H9 (cell line): ENCODE measurements around the gene SLC2A4RG. TPM values are rescaled to one million over a fixed set of nuclear protein-coding genes. Genes with fewer than 3 reads are reported as not detected.

Experiments
- DNase-seq: peaks from one replicate; pipeline ENCODE4 v3.0.0-alpha.2; 2017
- H2AFZ ChIP-seq: one replicate; pipeline ENCODE4 v1.6.1; 2013; ENCODE audit warnings: mild to moderate bottlenecking, low read length, control low read depth, moderate library complexity
- H2AK5ac ChIP-seq: 2 replicates; pipeline ENCODE4 v1.6.1; 2013; ENCODE audit warnings: low read length, control low read depth, mixed read lengths; ENCODE audit not compliant: insufficient read length
- H2BK120ac ChIP-seq: one replicate; pipeline ENCODE4 v1.6.1; 2013; ENCODE audit warnings: low read depth, mild to moderate bottlenecking, low read length, control low read depth, inconsistent platforms; ENCODE audit not compliant: poor library complexity, severe bottlenecking
- H2BK12ac ChIP-seq: 2 replicates; pipeline ENCODE4 v1.6.1; 2013; ENCODE audit warnings: low read length, control low read depth, mixed read lengths, low read depth; ENCODE audit not compliant: insufficient read length
- H2BK15ac ChIP-seq: 2 replicates; pipeline ENCODE4 v1.6.1; 2013; ENCODE audit warnings: low read depth, low read length, control low read depth
- H2BK20ac ChIP-seq: one replicate; pipeline ENCODE4 v1.6.1; 2013; ENCODE audit warnings: low read depth, mild to moderate bottlenecking, low read length, control low read depth, inconsistent platforms; ENCODE audit not compliant: poor library complexity, severe bottlenecking
- H2BK5ac ChIP-seq: 2 replicates; pipeline ENCODE4 v1.6.1; 2013; ENCODE audit warnings: low read length, control low read depth, mixed read lengths; ENCODE audit not compliant: insufficient read length
- H3K14ac ChIP-seq: 2 replicates; pipeline ENCODE4 v1.6.1; 2013; ENCODE audit warnings: low read length, control low read depth; ENCODE audit not compliant: insufficient read depth
- H3K18ac ChIP-seq: 2 replicates; pipeline ENCODE4 v1.6.1; 2013; ENCODE audit warnings: low read depth, mild to moderate bottlenecking, mixed read lengths, low read length, control low read depth; ENCODE audit not compliant: insufficient read length
- H3K23ac ChIP-seq: 2 replicates; pipeline ENCODE4 v1.6.1; 2013; ENCODE audit warnings: low read length, control low read depth, mixed read lengths, low read depth; ENCODE audit not compliant: insufficient read length
- H3K23me2 ChIP-seq: 2 replicates; pipeline ENCODE4 v1.6.1; 2013; ENCODE audit warnings: low read depth, mild to moderate bottlenecking, mixed read lengths, low read length, control low read depth; ENCODE audit not compliant: insufficient read length, poor library complexity, severe bottlenecking
- H3K27ac ChIP-seq: 2 replicates; pipeline ENCODE4 v1.5.1; 2013; ENCODE audit warnings: low read length, control low read depth, mixed read lengths, low read depth; ENCODE audit not compliant: insufficient read length
- H3K27me3 ChIP-seq: 2 replicates; pipeline ENCODE4 v1.6.1; 2013; ENCODE audit warnings: low read length, control low read depth, inconsistent platforms; ENCODE audit not compliant: insufficient read depth
- H3K4ac ChIP-seq: 2 replicates; pipeline ENCODE4 v1.6.1; 2013; ENCODE audit warnings: low read depth, mild to moderate bottlenecking, control low read depth, inconsistent platforms, low read length, moderate library complexity
- H3K4me1 ChIP-seq: 2 replicates; pipeline ENCODE4 v1.6.1; 2013; ENCODE audit warnings: low read length, control low read depth, inconsistent platforms; ENCODE audit not compliant: insufficient read depth
- H3K4me2 ChIP-seq: 2 replicates; pipeline ENCODE4 v1.6.1; 2013; ENCODE audit warnings: low read length, control low read depth, mixed read lengths; ENCODE audit not compliant: insufficient read length, insufficient read depth
- H3K56ac ChIP-seq: 2 replicates; pipeline ENCODE4 v1.6.1; 2013; ENCODE audit warnings: low read depth, mild to moderate bottlenecking, mixed read lengths, low read length, control low read depth; ENCODE audit not compliant: insufficient read length
- H3K79me1 ChIP-seq: 2 replicates; pipeline ENCODE4 v1.6.1; 2013; ENCODE audit warnings: low read depth, mild to moderate bottlenecking, moderate library complexity, low read length, control low read depth, inconsistent platforms; ENCODE audit not compliant: insufficient read depth, poor library complexity, severe bottlenecking
- H3K79me2 ChIP-seq: 2 replicates; pipeline ENCODE4 v1.6.1; 2013; ENCODE audit warnings: low read length, control low read depth, inconsistent platforms; ENCODE audit not compliant: insufficient read depth
- H3K9ac ChIP-seq: 2 replicates; pipeline ENCODE4 v1.6.1; 2013; ENCODE audit warnings: low read length, control low read depth, mixed read lengths; ENCODE audit not compliant: insufficient read length; ENCODE audit errors: extremely low read depth
- H3K9me3 ChIP-seq: one replicate; pipeline ENCODE4 v1.6.1; 2013; ENCODE audit warnings: low read depth, low read length, inconsistent platforms; ENCODE audit not compliant: control insufficient read depth
- H3T11ph ChIP-seq: one replicate; pipeline ENCODE4 v1.6.1; 2013; ENCODE audit warnings: mild to moderate bottlenecking, low read length, control low read depth, inconsistent platforms
- H4K20me1 ChIP-seq: one replicate; pipeline ENCODE4 v1.6.1; 2013; ENCODE audit not compliant: control insufficient read depth, insufficient read length, insufficient read depth
- H4K5ac ChIP-seq: 2 replicates; pipeline ENCODE4 v1.6.1; 2013; ENCODE audit warnings: low read depth, mild to moderate bottlenecking, mixed read lengths, low read length, control low read depth; ENCODE audit not compliant: insufficient read length
- H4K8ac ChIP-seq: replicated peaks from 2 replicates; pipeline ENCODE4 v1.6.1; 2013; ENCODE audit warnings: low read length, control low read depth, mixed read lengths, low read depth; ENCODE audit not compliant: insufficient read length
- H4K91ac ChIP-seq: 2 replicates; pipeline ENCODE4 v1.6.1; 2013; ENCODE audit warnings: low read depth, mild to moderate bottlenecking, moderate library complexity, mixed read lengths, low read length, control low read depth; ENCODE audit not compliant: insufficient read length
- H3K27ac Mint-ChIP-seq, 3 experiments: 2 replicates in 2 of 3; 3 replicates in 1 of 3; pipeline ENCODE4 v1.8.0; 2020 to 2021; ENCODE audit warnings: mixed read lengths in 3 of 3, mild to moderate bottlenecking in 1 of 3, moderate library complexity in 1 of 3
- H3K27me3 Mint-ChIP-seq: 2 replicates; pipeline ENCODE4 v1.8.0; 2021; ENCODE audit warnings: low read depth, mild to moderate bottlenecking, moderate library complexity, mixed read lengths
- H3K36me3 Mint-ChIP-seq, 3 experiments: 2 replicates in 2 of 3; 3 replicates in 1 of 3; pipeline ENCODE4 v1.8.0; 2020 to 2021; ENCODE audit warnings: low read depth in 3 of 3, mixed read lengths in 3 of 3; ENCODE audit not compliant: insufficient read depth in 1 of 3
- H3K4me1 Mint-ChIP-seq, 2 experiments: 2 replicates each; pipeline ENCODE4 v1.8.0; 2020; ENCODE audit warnings: mixed read lengths in 2 of 2
- H3K4me3 Mint-ChIP-seq, 2 experiments: 2 replicates in 1 of 2; 3 replicates in 1 of 2; pipeline ENCODE4 v1.8.0; 2020 to 2021; ENCODE audit warnings: mild to moderate bottlenecking in 2 of 2, mixed read lengths in 2 of 2, moderate library complexity in 1 of 2
- H3K9me3 Mint-ChIP-seq, 2 experiments: 2 replicates in 1 of 2; 3 replicates in 1 of 2; pipeline ENCODE4 v1.8.0; 2020; ENCODE audit warnings: mild to moderate bottlenecking in 2 of 2, mixed read lengths in 2 of 2, moderate library complexity in 1 of 2
- WGBS: extraction: QIAGEN DNeasy Blood & Tissue Kit; methylation state at CpG from one replicate; pipeline ENCODE4 v1.1.7; 2013; ENCODE audit warnings: missing lambda C conversion rate, low lambda C conversion rate, mixed read lengths; ENCODE audit not compliant: insufficient read length; ENCODE audit errors: extremely low coverage; 5-methylcytosine and 5-hydroxymethylcytosine counted together
- total RNA-seq: library from RNA; stranded (reverse); gene quantifications from 2 replicates; pipeline ENCODE4 v1.2.1, GENCODE V29; 2021
- TF ChIP-seq, protein P1 (sequence below): fragments of 200-600 bp; sonication (generic); conservative IDR thresholded peaks from 3 replicates; pipeline ENCODE4 v1.8.0; 2021; ENCODE audit warnings: antibody characterized with exemption, mild to moderate bottlenecking

The SLC2A4RG gene
- total RNA-seq, 1 experiment from 2014 or later, result 43.9 TPM

GRCh38 chr20:63698739-63699465, 40.7 kb upstream of the SLC2A4RG start:
- no peak overlapping the region for H3K4me3 Mint-ChIP-seq
- H3K23ac ChIP-seq, result no peak overlapping the region
- H3K14ac ChIP-seq, result no peak overlapping the region
- 0 out of 7 replicates have a peak overlapping the region, but pooled peaks of 1 of the 3 experiments have one; percentile 49 for H3K27ac Mint-ChIP-seq
- H3K27me3 ChIP-seq, result no peaks in the 10 kb centered on the region
- H2AK5ac ChIP-seq, result no peak overlapping the region
- H3K4ac ChIP-seq, result no peak overlapping the region
- H3K79me2 ChIP-seq, result no peaks in the 10 kb centered on the region
- H3K9me3 Mint-ChIP-seq, result peaks cover 0 to under 1% of the 10 kb centered on the region in 2 experiments; a peak in 2 of 5 replicates
- H2AFZ ChIP-seq, result no peak overlapping the region
- TF ChIP-seq, protein P1, sequence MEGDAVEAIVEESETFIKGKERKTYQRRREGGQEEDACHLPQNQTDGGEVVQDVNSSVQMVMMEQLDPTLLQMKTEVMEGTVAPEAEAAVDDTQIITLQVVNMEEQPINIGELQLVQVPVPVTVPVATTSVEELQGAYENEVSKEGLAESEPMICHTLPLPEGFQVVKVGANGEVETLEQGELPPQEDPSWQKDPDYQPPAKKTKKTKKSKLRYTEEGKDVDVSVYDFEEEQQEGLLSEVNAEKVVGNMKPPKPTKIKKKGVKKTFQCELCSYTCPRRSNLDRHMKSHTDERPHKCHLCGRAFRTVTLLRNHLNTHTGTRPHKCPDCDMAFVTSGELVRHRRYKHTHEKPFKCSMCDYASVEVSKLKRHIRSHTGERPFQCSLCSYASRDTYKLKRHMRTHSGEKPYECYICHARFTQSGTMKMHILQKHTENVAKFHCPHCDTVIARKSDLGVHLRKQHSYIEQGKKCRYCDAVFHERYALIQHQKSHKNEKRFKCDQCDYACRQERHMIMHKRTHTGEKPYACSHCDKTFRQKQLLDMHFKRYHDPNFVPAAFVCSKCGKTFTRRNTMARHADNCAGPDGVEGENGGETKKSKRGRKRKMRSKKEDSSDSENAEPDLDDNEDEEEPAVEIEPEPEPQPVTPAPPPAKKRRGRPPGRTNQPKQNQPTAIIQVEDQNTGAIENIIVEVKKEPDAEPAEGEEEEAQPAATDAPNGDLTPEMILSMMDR, result no peak
- no peak overlapping the region for H3K9ac ChIP-seq
- no peak overlapping the region for H2BK20ac ChIP-seq
- H4K20me1 ChIP-seq, result no peaks in the 10 kb centered on the region
- no peak overlapping the region for H2BK120ac ChIP-seq
- H3K4me1 ChIP-seq, result no peaks in the 10 kb centered on the region
- H3K27me3 Mint-ChIP-seq, result peaks cover 4% of the 10 kb centered on the region; the same call in 1 of the 2 replicates
- no peaks in the 10 kb centered on the region for H3K79me1 ChIP-seq
- no peak overlapping the region for H3K18ac ChIP-seq
- no peak overlapping the region for H3T11ph ChIP-seq
- no peak overlapping the region for H4K8ac ChIP-seq
- no CpG with 5 or more reads among the region's 19 CpGs for WGBS
- H3K36me3 Mint-ChIP-seq, result peaks cover 2 to 5% (median 3%) of the 10 kb centered on the region in 3 experiments; a peak in 5 of 7 replicates
- no peak overlapping the region for H3K4me2 ChIP-seq
- no peak overlapping the region for H2BK5ac ChIP-seq
- H2BK15ac ChIP-seq, result no peak overlapping the region
- no peak overlapping the region for H3K27ac ChIP-seq
- no peak overlapping the region for H2BK12ac ChIP-seq
- H3K56ac ChIP-seq, result no peak overlapping the region
- H4K91ac ChIP-seq, result no peak overlapping the region
- DNase-seq, result peak; percentile 39
- H4K5ac ChIP-seq, result no peak overlapping the region
- peaks cover 2 to 10% of the 10 kb centered on the region in 2 experiments for H3K4me1 Mint-ChIP-seq
- no peaks in the 10 kb centered on the region for H3K9me3 ChIP-seq
- H3K23me2 ChIP-seq, result peaks cover 4% of the 10 kb centered on the region
